ENCODE data around the gene STAT1.

STAT1 gene

DNA sequence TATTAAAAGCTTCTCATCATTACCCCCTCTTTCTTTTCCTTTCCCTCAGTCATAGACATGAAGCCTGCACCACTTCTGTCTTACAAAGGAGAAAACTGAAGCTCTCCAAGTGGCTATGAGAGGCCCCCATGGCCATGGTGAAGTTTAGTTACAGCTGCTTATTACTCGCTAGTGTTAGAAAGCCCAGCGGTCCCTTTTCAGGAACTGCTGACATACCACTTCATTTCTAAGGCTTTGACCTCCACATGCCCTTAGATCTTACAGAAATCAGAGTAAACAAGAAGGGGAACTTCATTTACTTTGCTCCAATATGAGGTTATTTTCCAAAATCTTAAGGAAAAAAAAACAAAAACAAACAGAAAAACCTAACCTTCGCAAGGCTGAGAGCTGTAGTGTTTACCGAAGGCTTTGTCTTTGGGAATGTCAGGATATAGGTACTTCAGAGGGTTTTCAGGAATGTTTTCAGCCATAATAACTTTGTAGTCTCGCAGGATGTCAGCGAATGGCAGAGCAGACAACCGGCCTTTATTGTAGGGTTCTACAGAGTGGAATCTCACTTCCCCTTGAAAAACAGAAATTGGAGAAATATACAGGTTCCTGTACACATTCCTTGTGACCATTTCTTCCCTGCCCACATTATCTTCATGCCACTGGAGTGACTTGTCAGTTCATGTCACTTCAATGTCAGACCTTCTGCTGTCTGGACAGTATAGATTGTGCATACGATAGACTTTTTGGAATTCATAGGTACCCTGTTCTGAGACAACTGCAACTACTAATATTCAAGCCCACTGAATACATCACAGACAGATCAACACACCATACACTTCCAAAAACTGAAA is 18.8 kb upstream of the STAT1 start:
- TF ChIP-seq ZNF565 (CRISPR knock-in tag; conservative IDR thresholded peaks at IDR 0.05; ENCODE audit: low read depth): no peak
- no peak for TF ChIP-seq GLIS3 (CRISPR knock-in tag; IDR thresholded peaks at IDR 0.05)
- TF ChIP-seq TOX (CRISPR knock-in tag; IDR thresholded peaks at IDR 0.05; ENCODE audit: borderline replicate concordance): no peak
- no peak for TF ChIP-seq BACH2 (CRISPR knock-in tag; IDR thresholded peaks at IDR 0.05; ENCODE audit: borderline replicate concordance)
- no peak for TF ChIP-seq ZFP30 (CRISPR knock-in tag; IDR thresholded peaks at IDR 0.05)
- no peak for TF ChIP-seq RARB (CRISPR knock-in tag; IDR thresholded peaks at IDR 0.05)
- TF ChIP-seq ZC3H10 (CRISPR knock-in tag; IDR thresholded peaks at IDR 0.05): no peak
- no peak for TF ChIP-seq OSR1 (CRISPR knock-in tag; IDR thresholded peaks at IDR 0.05)
- TF ChIP-seq, protein P1, sequence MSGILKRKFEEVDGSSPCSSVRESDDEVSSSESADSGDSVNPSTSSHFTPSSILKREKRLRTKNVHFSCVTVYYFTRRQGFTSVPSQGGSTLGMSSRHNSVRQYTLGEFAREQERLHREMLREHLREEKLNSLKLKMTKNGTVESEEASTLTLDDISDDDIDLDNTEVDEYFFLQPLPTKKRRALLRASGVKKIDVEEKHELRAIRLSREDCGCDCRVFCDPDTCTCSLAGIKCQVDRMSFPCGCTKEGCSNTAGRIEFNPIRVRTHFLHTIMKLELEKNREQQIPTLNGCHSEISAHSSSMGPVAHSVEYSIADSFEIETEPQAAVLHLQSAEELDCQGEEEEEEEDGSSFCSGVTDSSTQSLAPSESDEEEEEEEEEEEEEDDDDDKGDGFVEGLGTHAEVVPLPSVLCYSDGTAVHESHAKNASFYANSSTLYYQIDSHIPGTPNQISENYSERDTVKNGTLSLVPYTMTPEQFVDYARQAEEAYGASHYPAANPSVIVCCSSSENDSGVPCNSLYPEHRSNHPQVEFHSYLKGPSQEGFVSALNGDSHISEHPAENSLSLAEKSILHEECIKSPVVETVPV (CRISPR knock-in tag; IDR thresholded peaks at IDR 0.05): no peak
- no peak for ATAC-seq

DNA sequence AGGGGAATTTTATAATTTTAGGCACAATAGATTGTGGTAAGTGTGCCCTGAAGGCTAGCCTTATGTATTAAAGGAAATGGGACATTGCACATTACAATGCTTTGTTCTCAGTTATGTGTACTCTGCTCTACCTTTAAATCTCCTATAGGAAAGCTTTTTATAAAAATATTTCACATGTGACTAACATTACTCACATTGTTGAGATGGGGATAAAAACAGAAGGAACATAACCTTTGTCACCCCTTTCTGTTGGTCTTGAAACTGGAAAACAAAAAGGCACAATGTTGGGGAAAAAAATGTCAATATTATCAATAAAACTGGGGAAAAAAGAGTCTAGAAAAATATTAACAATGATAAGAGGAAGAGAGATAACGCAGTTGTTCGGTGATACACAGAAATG is 17.3 kb upstream of the STAT1 start:
- ATAC-seq: no peak
- TF ChIP-seq, protein P2, sequence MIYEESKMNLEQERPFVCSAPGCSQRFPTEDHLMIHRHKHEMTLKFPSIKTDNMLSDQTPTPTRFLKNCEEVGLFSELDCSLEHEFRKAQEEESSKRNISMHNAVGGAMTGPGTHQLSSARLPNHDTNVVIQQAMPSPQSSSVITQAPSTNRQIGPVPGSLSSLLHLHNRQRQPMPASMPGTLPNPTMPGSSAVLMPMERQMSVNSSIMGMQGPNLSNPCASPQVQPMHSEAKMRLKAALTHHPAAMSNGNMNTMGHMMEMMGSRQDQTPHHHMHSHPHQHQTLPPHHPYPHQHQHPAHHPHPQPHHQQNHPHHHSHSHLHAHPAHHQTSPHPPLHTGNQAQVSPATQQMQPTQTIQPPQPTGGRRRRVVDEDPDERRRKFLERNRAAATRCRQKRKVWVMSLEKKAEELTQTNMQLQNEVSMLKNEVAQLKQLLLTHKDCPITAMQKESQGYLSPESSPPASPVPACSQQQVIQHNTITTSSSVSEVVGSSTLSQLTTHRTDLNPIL (CRISPR knock-in tag; IDR thresholded peaks at IDR 0.05; ENCODE audit: low read depth): no peak
- TF ChIP-seq SNAI2 (CRISPR knock-in tag; IDR thresholded peaks at IDR 0.05) (no peak), CSDC2 (CRISPR knock-in tag; IDR thresholded peaks at IDR 0.05) (no peak), ARNTL (CRISPR knock-in tag; IDR thresholded peaks at IDR 0.05; ENCODE audit: borderline replicate concordance, low read depth) (no peak), ISL1 (CRISPR knock-in tag; IDR thresholded peaks at IDR 0.05) (no peak), ESRRG (CRISPR knock-in tag; IDR thresholded peaks at IDR 0.05) (no peak), TOX (CRISPR knock-in tag; IDR thresholded peaks at IDR 0.05; ENCODE audit: borderline replicate concordance) (no peak), ZNF8 (CRISPR knock-in tag; IDR thresholded peaks at IDR 0.05) (no peak), ZNF70 (CRISPR knock-in tag; IDR thresholded peaks at IDR 0.05) (no peak), ZC3H10 (CRISPR knock-in tag; IDR thresholded peaks at IDR 0.05) (no peak), ZNF565 (CRISPR knock-in tag; conservative IDR thresholded peaks at IDR 0.05; ENCODE audit: low read depth) (no peak), PPARA (CRISPR knock-in tag; IDR thresholded peaks at IDR 0.05; ENCODE audit: borderline replicate concordance) (no peak), TCF4 (CRISPR knock-in tag; IDR thresholded peaks at IDR 0.05; ENCODE audit: borderline replicate concordance) (no peak), BACH2 (CRISPR knock-in tag; IDR thresholded peaks at IDR 0.05; ENCODE audit: borderline replicate concordance) (no peak)
- TF ChIP-seq, protein P1 (CRISPR knock-in tag; IDR thresholded peaks at IDR 0.05): no peak
- TF ChIP-seq, protein P3, sequence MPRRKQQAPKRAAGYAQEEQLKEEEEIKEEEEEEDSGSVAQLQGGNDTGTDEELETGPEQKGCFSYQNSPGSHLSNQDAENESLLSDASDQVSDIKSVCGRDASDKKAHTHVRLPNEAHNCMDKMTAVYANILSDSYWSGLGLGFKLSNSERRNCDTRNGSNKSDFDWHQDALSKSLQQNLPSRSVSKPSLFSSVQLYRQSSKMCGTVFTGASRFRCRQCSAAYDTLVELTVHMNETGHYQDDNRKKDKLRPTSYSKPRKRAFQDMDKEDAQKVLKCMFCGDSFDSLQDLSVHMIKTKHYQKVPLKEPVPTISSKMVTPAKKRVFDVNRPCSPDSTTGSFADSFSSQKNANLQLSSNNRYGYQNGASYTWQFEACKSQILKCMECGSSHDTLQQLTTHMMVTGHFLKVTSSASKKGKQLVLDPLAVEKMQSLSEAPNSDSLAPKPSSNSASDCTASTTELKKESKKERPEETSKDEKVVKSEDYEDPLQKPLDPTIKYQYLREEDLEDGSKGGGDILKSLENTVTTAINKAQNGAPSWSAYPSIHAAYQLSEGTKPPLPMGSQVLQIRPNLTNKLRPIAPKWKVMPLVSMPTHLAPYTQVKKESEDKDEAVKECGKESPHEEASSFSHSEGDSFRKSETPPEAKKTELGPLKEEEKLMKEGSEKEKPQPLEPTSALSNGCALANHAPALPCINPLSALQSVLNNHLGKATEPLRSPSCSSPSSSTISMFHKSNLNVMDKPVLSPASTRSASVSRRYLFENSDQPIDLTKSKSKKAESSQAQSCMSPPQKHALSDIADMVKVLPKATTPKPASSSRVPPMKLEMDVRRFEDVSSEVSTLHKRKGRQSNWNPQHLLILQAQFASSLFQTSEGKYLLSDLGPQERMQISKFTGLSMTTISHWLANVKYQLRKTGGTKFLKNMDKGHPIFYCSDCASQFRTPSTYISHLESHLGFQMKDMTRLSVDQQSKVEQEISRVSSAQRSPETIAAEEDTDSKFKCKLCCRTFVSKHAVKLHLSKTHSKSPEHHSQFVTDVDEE (CRISPR knock-in tag; IDR thresholded peaks at IDR 0.05): no peak
- TF ChIP-seq, protein P4, sequence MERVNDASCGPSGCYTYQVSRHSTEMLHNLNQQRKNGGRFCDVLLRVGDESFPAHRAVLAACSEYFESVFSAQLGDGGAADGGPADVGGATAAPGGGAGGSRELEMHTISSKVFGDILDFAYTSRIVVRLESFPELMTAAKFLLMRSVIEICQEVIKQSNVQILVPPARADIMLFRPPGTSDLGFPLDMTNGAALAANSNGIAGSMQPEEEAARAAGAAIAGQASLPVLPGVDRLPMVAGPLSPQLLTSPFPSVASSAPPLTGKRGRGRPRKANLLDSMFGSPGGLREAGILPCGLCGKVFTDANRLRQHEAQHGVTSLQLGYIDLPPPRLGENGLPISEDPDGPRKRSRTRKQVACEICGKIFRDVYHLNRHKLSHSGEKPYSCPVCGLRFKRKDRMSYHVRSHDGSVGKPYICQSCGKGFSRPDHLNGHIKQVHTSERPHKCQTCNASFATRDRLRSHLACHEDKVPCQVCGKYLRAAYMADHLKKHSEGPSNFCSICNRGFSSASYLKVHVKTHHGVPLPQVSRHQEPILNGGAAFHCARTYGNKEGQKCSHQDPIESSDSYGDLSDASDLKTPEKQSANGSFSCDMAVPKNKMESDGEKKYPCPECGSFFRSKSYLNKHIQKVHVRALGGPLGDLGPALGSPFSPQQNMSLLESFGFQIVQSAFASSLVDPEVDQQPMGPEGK (CRISPR knock-in tag; IDR thresholded peaks at IDR 0.05; ENCODE audit: borderline replicate concordance): no peak
